ENCODE results near the gene PSMA7. TPM values are rescaled to one million over a fixed set of nuclear protein-coding genes. Genes with fewer than 3 reads are reported as not detected.

Gene PSMA7
- polyA plus RNA-seq, 1 experiment = 478 TPM

DNA sequence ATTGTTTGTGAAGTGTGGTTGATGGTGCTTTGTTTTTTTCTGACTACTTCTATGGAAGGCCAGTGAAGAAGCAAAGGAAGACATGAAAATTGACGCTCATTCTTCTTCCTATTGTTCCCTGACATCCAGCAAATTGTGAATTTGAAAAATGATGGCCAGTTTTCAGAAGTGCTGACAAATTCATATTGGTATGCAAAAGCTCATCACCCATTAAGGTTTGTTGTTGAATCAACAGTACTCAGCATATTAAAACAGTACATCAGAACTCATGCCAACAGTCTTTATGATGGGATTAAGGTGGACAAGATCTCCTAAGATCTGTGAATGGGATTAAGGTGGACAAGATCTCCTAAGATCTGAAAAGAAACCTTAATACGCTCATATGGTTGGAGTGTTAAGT, 38.6 kb upstream of the PSMA7 start:
- no peak for DNase-seq (ENCODE audit: low read depth)
- ChIA-PET POLR2A (no interaction called here), CTCF (no interaction called here)
- Histone ChIP-seq H3K36me3 (ENCODE audit: control insufficient read depth, insufficient read depth, low read length) (peaks cover 5% of the 10 kb centered on the region), H3K27me3 (ENCODE audit: control insufficient read depth, insufficient read depth, low read length) (no peaks in the 10 kb centered on the region), H3K4me3 (ENCODE audit: low read depth, low read length) (peak overlapping the region; percentile 98)
- TF ChIP-seq, protein P1, sequence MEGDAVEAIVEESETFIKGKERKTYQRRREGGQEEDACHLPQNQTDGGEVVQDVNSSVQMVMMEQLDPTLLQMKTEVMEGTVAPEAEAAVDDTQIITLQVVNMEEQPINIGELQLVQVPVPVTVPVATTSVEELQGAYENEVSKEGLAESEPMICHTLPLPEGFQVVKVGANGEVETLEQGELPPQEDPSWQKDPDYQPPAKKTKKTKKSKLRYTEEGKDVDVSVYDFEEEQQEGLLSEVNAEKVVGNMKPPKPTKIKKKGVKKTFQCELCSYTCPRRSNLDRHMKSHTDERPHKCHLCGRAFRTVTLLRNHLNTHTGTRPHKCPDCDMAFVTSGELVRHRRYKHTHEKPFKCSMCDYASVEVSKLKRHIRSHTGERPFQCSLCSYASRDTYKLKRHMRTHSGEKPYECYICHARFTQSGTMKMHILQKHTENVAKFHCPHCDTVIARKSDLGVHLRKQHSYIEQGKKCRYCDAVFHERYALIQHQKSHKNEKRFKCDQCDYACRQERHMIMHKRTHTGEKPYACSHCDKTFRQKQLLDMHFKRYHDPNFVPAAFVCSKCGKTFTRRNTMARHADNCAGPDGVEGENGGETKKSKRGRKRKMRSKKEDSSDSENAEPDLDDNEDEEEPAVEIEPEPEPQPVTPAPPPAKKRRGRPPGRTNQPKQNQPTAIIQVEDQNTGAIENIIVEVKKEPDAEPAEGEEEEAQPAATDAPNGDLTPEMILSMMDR (IDR thresholded peaks at IDR 0.05; ENCODE audit: insufficient read depth, low read depth, low read length) = no peak

DNA sequence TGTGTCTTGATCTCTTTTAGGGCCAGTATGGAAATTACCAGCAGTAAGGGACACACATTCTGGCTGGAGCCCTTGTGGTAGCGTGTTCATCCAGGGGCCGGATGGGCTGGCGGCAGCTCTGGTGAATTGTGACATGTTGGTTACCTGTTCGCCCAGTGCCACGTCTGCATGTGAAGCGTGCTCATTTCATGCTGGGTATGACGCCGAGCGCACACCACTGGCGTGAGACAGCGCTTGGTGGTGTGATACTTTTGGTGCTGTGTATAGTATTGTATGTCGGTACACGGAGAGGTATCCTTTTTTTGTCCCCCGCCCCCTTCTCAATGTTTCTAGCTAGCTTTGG, 35.9 kb upstream of the PSMA7 start:
- CTCF ChIA-PET = no interaction called here

GRCh38 chr20:62178316-62179161, 35.3 kb upstream of the PSMA7 start:
- no peak for DNase-seq (ENCODE audit: low read depth)
- Histone ChIP-seq H3K27me3 (ENCODE audit: control insufficient read depth, insufficient read depth, low read length) (no peaks in the 10 kb centered on the region), H3K4me3 (ENCODE audit: low read depth, low read length) (no peak overlapping the region), H3K36me3 (ENCODE audit: control insufficient read depth, insufficient read depth, low read length) (peaks cover 10% of the 10 kb centered on the region)
- ChIA-PET POLR2A (no interaction called here), CTCF (no interaction called here)
- TF ChIP-seq, protein P1 (IDR thresholded peaks at IDR 0.05; ENCODE audit: insufficient read depth, low read depth, low read length) = no peak

More for the DNA sequence above, 35.9 kb upstream of the PSMA7 start:
- POLR2A ChIA-PET = no interaction called here
- Histone ChIP-seq H3K27me3 (ENCODE audit: control insufficient read depth, insufficient read depth, low read length) (no peaks in the 10 kb centered on the region), H3K36me3 (ENCODE audit: control insufficient read depth, insufficient read depth, low read length) (peaks cover 8% of the 10 kb centered on the region), H3K4me3 (ENCODE audit: low read depth, low read length) (no peak overlapping the region)
- no peak for DNase-seq (ENCODE audit: low read depth)
- TF ChIP-seq, protein P1 (IDR thresholded peaks at IDR 0.05; ENCODE audit: insufficient read depth, low read depth, low read length) = no peak

DNA sequence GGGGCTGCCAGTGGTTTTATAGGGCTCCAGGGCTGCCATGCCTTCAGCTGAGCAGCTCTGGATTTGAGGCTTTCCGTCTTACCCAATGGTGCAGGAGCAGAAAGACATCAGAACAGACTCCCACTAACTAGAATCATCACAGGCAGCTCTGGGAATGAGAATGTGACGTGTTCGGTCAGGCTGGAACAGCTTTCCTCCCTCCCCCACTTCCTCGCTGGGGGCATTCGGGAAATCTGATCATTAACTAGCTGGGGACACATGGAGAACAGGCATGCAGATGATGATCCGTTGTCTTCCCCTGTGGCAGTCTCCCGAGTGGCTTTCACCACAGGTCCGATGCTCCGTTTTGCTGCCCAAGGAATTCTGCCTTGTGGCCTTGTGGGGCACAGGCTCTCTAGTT, 34.1 kb upstream of the PSMA7 start:
- H3K27me3 ChIP-seq (ENCODE audit: control insufficient read depth, insufficient read depth, low read length) = no peaks in the 10 kb centered on the region
- ChIA-PET CTCF (no interaction called here), POLR2A (no interaction called here)
- H3K36me3 ChIP-seq (ENCODE audit: control insufficient read depth, insufficient read depth, low read length) = peaks cover 12% of the 10 kb centered on the region
- no peak for DNase-seq (ENCODE audit: low read depth)
- TF ChIP-seq, protein P1 (IDR thresholded peaks at IDR 0.05; ENCODE audit: insufficient read depth, low read depth, low read length) = no peak
- H3K4me3 ChIP-seq (ENCODE audit: low read depth, low read length) = no peak overlapping the region

DNA sequence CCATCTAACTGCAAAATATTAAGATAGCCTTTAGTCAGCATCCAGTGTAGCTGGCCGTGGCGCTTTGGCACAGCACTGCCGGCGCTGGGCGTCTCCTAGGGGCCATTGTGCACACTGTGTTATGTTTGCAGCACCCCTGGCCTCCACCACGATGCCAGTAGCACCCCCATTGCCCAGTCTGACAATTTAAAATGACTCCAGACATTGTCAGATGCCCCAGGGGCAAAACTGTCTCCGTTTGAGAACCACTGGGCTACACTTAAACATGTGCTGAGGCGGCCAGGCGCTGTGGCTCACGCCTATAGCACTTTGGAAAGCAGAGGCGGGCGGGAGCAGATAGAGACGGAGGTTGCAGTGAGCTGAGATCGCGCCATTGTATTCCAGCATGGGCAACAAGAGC, 33.7 kb upstream of the PSMA7 start:
- Histone ChIP-seq H3K4me3 (ENCODE audit: low read depth, low read length) (no peak overlapping the region), H3K27me3 (ENCODE audit: control insufficient read depth, insufficient read depth, low read length) (no peaks in the 10 kb centered on the region), H3K36me3 (ENCODE audit: control insufficient read depth, insufficient read depth, low read length) (peaks cover 12% of the 10 kb centered on the region)
- TF ChIP-seq, protein P1 (IDR thresholded peaks at IDR 0.05; ENCODE audit: insufficient read depth, low read depth, low read length) = no peak
- ChIA-PET POLR2A (no interaction called here), CTCF (interaction anchor here (0.7 kb wide), 1 partner anchor 42 kb away, joined by 3 read pairs; no protein-coding TSS in a partner anchor)
- DNase-seq (ENCODE audit: low read depth) = no peak

Measured in BJ (cell line).